NCI-H1436 (cell line): ENCODE measurements around the gene RFC2.
A peak's percentile ranks its signal among the peaks of the same experiment; 100 is the strongest.

ENCODE experiments used
- DNase-seq: peaks from one replicate; lab custom pipeline; 2025; lab: John Stamatoyannopoulos, UW

RFC2 gene

DNA sequence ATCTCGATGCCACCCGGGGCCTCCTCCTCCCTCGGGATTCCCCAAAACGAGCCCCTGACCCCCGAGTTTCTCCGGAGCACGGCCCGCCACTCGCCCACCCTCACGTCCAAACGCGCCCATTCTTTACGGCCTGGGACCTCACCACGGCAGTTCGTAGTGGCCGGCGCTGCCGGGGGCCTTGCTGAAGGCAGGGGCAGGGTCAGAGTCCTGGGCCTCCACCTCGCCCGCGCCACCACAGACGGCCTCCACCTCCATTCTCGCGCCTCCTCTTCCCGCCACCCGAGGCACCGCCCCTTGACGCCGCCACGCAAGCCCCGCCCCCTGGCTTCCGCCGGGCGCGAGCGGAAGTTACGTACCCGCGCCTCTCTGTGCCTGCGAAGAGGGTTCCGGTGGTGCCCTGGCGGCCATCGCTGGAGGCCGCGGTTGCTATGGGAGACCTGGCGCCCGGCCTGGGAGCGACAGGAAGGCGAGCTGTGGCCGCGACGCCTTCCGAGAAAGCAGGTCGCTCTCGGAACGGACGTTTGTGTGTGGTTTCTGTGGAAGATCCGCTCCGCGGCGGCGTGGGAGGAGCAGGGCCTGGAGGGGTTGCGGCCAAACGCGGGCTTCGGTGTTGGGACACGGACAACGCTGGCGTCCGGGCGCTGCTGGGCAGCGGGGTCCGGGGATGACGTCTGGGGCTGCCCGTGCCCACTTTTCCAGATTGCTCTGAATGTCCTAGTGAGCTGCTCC is at the start of gene RFC2:
Gene RFC2 (minus strand): TSS at position 271 of the 729 bp plus-strand sequence. CDS start 16 bp downstream, at position 255.
- DNase-seq = peak; percentile 95

DNA sequence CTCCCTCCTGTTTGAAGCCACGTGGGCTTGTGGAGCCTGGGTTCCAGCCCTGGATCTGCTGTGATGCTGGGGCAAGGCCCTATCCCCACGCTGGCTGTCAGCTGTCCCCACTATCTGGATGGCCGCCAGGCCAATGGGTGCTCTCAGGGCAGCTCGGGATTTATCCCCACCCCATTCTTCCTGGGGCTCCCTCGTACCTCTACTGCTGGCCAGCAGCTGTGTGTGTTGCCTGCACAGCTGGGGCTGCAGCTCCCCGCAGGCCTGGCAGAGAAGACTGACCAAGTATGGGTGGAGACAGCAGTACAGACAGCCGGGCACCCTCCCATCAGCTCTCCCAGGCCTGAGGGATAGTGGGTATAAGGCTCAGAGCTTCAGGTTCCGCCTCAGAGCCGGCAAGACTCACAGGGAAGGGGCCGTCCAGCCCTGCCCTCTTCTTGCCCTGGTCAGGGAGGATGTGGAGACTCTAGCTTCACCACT is 48.6 kb upstream of the RFC2 start:
- DNase-seq = no peak

DNA sequence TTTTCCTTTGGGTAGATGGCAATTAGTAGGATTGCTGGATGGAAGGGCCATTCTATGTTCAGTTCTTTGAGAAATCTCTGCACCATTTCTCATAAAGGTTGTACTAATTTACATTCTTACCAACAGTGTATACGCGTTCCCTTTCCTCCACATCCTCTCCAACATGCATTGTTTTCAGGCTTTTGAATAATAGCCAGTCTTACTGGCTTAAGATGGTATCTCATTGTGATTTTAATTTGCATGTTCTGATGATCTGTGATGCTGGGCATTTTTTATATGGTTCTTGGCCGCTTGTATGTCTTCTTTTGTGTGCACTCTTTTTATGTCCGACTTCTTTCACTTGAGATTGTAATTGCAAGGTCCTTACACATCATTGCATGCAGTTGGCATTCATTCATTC is 46.7 kb upstream of the RFC2 start:
- no peak for DNase-seq

DNA sequence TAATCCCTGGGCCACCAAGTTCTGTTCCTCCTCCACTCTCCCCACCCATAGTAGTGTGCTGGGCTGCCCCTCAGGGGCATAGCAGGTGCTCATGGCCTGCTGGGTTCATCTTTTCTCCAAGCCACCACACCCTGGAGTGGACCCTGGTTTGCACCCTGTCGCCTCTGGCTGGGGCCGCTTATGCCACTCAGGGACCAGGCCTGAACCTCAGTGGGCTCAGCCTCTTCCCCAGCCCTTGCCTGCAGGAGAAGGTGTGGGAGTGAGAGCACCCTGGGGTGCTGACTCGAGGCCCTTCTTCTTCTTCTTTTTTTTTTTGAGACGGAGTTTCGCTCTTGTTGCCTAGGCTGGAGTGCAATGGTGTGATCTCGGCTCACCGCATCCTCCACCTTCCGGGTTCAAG is 45.2 kb upstream of the RFC2 start:
- DNase-seq = no peak

DNA sequence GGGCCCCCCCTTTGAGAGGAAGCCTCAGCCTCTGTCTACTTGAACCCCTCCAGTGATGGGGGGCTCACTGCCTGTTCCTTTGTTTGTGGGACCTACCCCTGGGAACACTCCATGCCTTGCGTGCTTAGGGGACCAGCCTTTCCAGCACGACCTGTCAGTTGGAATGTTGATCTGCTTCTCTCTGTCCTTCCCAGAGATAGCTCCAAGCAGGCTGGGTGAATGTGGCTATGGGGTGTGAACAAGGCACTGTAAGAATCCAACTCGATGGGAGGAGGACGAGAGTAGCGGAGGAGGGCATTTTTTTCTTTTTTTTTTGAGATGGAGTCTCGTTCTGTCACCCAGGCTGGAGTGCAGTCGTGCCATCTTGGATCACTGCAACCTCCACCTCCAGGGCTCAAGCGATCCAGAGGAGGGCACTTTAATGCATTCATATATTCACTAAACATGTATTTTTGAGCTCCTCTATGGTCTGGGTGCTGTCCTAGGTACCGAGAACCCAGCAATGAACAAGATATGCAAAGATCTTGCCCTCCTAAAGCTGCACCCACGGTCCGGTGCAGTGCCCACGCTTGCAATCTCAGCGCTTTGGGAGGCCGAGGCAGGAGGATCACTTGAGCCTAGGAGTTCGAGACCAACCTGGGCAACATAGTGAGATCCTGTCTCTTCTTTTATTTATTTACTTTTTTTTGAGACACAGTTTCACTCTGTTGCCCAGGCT is 43.5 kb upstream of the RFC2 start:
- no peak for DNase-seq

DNA sequence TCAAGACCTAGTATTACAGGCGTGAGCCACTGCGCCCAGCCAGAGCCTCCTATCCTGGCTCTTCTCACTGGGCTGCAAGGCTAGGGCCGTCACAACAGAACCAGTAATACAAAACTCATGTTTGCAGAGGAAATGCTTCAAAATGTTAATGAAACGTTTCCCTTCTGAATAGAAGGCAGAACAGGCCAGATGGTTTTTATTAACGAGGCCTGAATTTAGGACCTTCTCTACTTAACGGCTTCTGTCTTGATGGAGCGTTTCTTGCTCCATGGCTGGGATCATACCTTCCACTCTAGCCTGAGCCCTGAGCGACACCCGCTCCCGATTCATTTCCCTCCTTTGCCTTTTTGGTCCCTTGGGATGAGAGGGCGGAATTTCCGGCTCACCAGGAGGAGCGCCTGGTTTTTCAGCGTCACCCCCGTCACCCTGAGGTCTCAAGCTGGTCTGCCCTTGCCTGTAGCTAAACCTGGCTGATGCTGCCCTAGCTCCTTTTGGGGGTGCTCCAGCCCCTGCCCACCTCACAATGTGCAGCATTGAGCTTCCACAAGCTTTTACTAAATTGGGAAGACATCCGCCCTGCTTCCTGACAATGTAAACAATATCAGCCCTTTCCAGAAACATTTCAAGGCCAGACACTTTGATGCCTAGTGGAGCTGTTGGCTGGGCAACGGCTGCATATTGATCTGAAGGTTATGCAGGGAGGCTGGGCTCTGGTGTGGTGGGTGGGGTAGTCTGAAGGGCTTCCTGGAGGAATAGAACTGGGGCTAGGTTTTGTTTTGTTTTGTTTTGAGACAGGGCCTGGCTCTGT is 40.2 kb upstream of the RFC2 start:
- DNase-seq = no peak

DNA sequence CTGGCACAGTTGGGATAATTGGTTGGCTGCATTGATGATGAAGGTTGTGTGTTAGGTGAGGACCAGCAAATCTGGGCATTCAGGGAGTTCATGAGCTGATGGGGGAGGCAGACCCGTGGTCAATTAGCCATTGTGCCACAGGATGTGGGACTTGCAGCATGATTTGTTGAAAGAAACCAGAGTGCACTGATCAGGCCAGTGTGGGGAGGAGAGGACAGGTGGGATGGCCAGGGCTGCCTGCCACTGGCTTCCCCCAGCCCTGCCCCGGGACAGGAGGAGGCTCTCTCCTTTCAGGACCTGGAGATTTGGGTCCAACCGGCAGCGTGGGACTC is 39.3 kb upstream of the RFC2 start:
- DNase-seq = no peak

DNA sequence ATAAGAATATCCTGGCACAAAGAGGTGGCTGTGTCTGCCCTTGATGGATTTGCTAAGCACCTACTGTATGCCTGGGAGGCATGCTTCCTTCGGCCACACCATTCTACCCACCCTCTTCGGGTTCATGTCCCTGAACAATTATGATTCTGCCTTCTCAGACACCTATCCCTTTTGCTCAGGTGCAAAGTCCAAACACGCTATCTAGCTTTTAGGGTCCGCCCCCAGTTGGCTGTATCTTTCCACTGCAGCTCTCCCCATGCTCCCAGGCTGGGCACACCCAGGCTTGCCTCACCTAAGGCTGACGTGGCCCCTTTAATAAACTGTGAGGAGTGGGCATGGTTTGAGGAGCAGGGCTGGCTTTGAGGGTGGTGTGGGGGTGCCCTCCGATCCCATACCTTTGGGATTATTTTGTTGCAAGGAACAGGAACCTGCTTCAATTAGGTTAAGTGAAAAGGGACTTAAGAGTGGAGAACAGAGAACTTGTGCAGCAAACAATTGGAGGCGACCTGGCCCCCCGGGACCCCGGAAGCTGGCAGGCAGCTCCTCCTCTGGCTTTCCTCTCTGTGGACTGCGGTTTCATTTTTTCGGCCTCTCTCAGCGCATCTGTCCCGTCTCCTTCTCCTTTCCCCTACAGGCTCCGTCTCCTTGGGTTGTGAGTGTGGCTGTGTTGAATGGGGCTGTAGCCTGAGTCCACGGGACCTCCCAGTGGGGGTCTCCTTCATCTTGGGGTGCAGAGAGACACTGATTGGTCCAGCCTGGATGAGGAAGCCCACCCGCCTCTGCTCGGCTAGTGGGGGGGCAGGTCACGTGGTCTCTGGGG is 38.8 kb upstream of the RFC2 start:
- DNase-seq = no peak

DNA sequence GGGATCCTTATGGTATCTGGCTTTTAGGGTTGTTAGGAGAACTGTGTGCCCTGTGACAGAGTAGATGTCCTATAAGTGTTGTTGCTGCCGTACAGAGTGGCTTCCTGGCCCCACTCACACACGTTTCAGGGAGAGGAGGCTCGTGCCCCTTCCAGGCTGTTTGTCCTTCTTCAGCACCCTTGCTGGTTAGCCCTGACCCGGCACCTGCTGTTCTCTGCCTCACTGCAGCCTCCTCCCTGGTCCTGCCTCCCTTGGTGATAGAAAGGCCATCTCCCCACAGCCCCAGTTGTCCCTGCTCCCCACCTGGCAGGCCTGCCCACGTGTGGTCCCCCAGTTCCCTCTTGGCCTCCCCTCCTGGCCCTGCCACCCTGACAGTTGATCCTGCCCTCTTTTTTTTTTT is 37.3 kb upstream of the RFC2 start:
- no peak for DNase-seq

DNA sequence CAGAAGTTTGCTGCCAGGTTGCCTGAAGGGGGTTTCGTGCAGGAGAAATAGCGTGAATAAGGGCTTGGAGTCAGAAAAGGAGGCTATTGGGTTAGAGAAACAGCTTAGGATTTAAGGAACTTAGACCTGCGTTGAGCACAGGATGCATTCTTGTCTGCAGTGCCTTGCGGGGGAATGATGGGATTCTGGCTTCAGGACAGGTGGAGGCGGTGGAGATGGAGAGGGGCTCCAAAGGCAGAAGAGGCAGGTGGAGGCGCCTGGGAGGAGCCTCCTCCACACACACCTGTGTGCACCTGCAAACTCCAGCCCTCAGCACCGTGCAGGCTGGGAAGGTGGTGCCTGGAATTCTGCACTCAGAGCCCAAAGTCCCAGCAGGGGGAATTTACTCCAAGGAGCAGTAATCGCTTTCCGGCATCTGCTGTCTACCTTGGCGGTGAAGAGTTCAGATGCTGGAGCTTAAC is 36.8 kb upstream of the RFC2 start:
- no peak for DNase-seq

DNA sequence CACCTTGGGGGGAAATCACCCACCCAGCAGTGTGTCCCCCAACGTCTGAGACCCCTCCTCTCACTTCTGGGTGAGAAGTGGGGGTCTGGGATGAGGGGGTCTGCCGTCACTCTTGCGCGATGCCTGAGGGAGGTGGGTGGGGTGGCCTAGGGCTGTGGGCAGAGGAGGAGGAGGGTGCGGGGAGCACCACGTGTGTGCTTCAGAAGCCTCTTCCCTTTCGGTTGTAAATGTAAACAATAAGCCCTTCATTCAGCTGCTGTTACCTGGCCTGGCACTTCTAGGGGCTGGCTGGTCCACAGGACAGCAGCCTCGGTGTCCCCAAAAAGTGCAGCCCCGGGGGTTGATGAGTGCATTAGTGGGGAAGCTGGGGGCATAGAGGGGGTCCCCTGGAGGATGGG is 36.4 kb upstream of the RFC2 start:
- DNase-seq = no peak

DNA sequence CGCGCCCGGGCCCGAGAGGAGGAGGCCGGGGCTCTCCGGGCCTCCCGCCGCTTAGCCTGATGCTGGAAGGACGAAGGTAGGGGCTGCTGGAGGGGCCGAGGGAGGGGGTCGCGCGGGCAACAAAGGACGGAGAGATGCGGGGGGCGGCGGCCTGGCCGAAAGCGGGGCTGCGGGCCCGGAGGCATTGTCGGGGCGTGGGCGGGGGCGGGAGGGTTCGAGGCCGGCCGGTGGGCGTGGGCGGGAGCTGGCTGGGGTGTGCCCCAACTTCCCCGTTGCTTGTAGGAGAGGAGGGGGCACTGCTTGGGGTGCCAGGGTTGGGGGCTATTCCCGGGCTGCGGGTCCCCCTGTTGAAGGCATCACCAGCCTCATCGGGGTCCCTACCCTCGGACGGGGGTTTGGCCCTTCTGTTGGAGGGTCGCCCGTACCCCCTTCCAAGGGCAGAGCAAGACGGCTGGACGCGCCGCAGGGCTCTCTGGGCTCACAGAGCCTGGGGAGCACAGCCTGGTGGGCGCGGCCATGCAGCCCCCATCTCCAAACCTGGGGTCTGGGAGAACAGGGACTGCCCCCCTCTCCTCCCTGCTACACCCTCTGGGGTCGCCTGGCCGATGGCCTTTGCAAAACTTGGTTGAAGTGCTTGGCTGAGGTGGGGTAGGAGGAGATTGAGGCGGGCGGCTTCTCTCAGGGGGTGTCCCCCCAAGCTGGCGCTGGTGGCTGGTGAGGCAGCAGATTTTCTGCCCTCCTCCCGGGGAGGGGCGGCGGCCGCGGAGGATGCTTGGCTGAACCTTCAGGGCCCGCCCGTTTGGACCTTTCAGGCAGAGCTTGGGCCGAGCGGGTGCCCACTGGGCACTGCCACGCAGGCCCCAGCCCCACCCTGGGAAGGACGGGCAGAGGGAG is 35.7 kb upstream of the RFC2 start:
- no peak for DNase-seq

DNA sequence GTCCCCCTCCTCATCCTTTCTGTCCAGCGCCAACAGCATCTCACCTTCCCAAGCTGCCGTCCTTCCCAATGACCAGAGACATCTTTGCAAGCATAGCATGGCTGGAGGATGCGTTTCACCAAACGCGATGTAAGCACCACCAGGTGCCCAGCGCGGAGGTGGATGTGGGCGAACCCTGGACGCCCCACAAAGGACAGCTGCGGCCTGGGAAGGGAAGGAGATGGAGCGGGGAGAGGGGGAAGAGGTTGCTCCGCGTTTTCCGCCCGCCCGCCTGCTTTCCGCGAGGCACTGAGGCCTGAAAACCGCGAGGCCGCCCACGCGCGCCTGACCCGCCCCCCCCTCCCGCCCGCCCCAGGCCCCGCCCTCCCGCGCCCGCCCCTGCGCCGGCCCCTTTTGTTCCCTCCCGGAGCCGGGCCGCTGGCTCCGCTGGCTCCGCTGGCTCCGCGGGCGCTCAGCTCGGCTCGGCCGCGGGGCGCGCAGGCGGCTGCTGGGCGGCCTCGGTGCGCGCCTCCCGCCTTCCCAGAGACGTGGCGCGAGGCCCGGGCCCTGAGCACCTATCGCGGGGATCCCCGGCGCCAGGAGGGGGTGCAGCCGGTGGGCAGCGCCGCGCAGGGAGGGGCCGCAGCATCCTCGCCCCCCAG is 34.9 kb upstream of the RFC2 start, which contains the start of gene CLIP2:
Gene CLIP2 (plus strand): TSS at position 390 of the 641 bp plus-strand sequence. CDS start 28,140 bp downstream, outside the sequence.
- peak; percentile 67 for DNase-seq

DNA sequence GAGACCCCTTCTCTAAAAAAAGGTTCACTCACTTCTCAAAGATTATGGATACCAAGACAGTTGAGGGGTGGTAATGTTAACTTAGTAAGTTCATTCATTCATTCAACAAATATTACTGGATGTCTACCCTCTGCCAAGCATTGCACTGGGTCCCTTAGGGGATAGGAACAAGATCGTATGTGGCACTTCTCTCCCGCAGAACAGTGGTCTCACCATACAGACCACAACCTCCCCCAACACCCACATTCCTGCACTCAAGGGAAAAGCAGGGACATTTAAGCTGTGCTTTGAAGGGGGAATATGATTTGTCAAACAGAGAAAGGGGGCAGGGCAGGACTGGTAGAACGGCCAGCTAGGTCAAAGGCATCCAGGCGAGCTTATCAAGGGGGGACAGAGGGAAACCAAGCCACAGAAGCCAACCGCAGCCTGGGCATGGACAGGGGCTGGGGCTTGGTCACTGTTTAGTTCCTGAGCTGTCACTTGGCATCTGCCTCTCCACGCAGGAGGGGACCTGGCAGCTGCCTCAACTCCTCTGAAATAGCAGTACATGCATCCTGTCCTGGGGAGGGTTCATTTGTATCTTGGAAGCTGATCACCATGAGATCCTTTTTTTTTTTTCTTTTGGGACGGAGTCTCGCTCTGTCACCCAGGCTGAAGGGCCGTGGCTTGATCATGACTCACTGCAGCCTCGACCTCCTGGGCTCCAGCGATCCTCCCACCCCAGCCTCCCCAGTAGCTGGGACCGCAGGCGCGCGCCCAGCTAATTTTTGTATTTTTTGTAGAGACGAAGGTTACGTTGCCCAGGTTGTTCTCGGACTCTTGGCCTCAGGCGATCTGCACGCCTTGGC is 34.1 kb upstream of the RFC2 start:
- no peak for DNase-seq

DNA sequence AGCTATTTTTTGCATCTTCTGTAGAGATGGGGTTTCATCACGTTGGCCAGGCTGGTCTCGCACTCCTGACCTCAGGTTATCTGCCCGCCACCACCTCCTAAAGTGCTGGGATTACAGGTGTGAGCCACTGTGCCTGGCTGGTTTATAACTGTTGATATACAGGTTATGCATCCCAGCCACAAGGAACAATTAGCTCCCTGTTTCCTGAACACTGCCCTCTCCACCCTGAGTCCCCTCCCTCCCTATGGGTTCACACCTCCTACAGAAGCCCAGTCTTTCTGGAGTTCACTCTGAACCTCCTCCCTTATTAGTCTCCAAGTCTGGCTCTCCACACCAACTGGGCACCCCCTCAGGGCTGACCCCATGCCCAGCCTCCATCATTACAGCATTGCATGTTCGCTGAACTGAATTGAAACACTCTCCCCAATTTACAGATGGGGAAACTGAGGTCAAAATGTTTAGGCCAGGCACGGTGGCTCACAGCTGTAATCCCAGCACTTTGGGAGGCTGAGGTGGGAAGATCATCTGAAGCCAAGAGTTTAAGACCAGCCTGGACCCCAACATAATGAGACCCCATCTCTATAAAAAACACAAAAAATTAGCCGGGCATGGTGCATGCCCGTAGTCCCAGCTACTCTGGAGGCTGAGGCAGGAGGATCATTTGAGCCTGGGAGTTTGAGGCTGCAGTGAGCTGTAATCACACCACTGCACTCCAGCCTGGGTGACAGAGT is 33.3 kb upstream of the RFC2 start:
- DNase-seq = no peak

DNA sequence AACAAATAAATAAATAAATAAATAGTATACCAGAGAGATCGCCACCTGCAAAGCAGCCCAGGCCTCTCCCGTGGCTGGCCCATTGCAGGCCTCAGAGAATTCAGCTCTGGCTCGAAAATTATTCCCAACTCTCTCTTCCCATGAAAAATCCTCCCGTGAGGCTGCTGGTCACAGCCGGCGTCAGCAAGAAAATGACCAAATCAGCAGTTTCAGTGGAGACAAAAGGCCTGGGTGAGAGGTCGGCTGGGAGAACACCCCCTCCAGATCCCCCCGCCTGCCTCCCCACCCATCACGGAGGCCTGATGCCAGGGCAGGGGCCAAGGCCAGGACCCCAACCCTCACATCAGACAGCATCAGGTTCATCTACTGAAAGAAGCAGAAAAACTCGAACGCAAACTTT is 31.9 kb upstream of the RFC2 start:
- DNase-seq = no peak

DNA sequence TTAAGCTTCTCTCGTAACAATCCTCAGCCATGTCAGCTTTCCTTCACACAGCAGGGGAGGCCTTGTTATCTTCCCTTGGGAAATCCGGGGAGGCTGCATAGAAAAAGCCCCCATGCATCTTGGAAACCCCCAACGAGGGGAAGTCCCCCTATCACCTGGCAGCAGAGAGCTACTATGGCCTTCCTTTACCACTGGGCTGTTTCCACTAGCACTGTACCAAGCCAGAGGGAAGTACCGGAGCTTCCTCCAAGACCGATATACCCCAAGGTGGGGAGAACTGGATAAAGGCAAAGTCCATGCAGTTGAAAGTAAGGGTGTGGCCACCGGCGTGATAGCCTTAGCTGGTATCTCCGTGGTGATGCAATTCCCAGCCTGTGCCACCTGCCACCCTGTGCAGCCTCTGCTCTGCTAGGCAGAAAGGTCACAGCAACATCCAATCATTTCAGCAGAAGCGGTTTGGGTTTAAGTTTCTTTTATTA is 30.6 kb upstream of the RFC2 start:
- no peak for DNase-seq

DNA sequence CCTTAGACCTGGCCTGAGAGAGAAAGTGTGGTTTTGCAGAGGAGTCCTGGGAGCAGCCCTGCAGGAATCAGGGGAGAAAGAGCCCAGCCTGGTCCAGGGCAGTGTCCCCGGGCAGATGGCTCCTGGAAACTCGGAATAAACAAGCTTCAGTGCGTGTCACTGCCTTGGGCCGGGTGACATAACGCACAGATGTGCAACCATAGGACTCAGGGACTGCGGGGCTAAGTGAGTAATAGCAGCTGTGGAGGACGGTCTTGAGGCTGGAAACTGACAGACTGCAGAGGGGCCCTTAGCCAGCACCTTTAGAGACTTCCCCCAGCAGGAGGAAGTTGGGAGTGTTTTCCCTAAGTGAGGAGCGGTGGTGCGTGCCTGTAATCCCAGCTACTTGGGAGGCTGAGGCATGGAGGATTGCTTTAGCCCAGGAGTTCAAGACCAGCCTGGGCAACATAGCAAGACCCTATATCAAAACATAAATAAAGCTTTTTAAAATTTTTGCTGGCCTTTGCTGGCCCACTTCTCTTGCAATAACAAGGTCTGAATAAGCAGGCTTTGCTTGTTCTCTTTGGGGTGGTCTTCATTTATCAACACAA is 29.8 kb upstream of the RFC2 start:
- DNase-seq = no peak
